Measurements from ENCODE around the gene HOXA3. TPM values are rescaled to one million over a fixed set of nuclear protein-coding genes. Genes with fewer than 3 reads are reported as not detected.
A peak's percentile ranks its signal among the peaks of the same experiment; 100 is the strongest.

Gene HOXA3
- total and polyA plus RNA-seq, 4 donors = 1.9 to 10.7 (median 6.3) TPM

DNA sequence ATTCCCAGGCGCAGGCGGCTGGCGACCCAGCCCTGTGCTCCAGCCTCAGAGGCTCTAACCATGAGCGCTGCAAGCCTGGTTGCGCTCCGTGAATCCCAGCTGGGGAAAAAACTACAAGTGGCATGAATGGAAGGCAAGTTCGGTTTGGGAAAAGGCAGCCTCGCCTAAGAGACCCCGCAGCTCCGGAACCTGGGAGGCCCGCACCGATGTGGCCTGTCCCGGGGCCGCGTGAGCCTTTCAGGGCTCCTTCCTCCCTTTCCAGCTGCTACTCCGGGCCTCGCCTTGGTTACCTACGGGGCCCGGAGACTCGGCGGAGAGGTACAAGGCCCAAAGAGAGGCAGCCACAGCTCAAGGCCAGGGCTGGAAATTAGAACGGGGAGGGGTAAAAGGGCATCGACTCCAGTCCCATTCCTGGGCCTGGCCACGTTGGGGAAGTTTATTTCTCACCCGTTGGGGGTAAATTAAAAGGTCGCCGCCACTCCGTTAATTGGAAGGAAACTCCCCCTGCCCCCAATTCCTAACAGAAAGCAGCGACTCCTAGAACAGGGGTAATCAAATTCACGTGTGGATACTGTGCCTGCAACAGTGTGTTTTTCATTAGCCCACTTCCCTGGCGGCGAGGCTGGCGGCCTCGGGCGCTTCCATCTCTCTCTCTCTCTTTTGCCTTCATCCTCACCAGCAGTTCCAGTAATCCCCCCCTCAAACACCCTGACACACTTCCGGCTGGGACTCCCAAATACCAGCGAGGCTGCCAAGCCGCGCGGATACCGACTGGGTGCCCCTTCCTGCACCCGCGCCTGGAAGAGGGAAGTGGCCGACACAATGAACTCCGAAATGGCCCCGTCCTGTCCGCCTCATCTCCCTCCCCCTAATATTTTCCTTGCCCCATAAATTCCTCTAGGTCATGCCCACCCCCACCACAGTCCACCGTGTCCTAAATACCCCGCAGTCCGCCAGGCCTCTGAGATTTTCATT lies 14.4 kb upstream of the HOXA3 start:
- Histone ChIP-seq H3K9me3 (ENCODE audit: control insufficient read depth in 4 of 4, insufficient read depth in 3 of 4, low read length in 3 of 4) (peaks cover 0 to 5% (median 0%) of the 10 kb centered on the region in 4 donors), H3K36me3 (ENCODE audit: control insufficient read depth in 4 of 4, insufficient read depth in 4 of 4, low read length in 4 of 4) (no peaks in the 10 kb centered on the region), H3K27ac (ENCODE audit: low read depth in 1 of 2, low read length in 1 of 2) (no peak overlapping the region), H3K4me3 (no peak overlapping the region), H3K9ac (ENCODE audit: insufficient read depth in 1 of 2, low read length in 2 of 2) (no peak overlapping the region), H3K4me1 (ENCODE audit: control insufficient read depth in 5 of 5, insufficient read depth in 5 of 5, low read length in 5 of 5) (peaks cover 0 to 21% (median 5%) of the 10 kb centered on the region in 5 donors), H3K27me3 (ENCODE audit: control insufficient read depth in 3 of 3, insufficient read depth in 3 of 3, low read length in 2 of 3) (peaks cover 8 to 98% (median 89%) of the 10 kb centered on the region in 3 donors)
- WGBS, 2 donors = 8 to 22% methylated on average over 50 of the region's 50 CpGs
- ATAC-seq (ENCODE audit: insufficient read depth, low FRiP score) = no peak
- TF ChIP-seq, protein P1, sequence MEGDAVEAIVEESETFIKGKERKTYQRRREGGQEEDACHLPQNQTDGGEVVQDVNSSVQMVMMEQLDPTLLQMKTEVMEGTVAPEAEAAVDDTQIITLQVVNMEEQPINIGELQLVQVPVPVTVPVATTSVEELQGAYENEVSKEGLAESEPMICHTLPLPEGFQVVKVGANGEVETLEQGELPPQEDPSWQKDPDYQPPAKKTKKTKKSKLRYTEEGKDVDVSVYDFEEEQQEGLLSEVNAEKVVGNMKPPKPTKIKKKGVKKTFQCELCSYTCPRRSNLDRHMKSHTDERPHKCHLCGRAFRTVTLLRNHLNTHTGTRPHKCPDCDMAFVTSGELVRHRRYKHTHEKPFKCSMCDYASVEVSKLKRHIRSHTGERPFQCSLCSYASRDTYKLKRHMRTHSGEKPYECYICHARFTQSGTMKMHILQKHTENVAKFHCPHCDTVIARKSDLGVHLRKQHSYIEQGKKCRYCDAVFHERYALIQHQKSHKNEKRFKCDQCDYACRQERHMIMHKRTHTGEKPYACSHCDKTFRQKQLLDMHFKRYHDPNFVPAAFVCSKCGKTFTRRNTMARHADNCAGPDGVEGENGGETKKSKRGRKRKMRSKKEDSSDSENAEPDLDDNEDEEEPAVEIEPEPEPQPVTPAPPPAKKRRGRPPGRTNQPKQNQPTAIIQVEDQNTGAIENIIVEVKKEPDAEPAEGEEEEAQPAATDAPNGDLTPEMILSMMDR (IDR thresholded peaks at IDR 0.05; ENCODE audit: control extremely low read depth, extremely low read depth) = no peak
- peak in 1 of 3 donors; percentile 53 for DNase-seq

DNA sequence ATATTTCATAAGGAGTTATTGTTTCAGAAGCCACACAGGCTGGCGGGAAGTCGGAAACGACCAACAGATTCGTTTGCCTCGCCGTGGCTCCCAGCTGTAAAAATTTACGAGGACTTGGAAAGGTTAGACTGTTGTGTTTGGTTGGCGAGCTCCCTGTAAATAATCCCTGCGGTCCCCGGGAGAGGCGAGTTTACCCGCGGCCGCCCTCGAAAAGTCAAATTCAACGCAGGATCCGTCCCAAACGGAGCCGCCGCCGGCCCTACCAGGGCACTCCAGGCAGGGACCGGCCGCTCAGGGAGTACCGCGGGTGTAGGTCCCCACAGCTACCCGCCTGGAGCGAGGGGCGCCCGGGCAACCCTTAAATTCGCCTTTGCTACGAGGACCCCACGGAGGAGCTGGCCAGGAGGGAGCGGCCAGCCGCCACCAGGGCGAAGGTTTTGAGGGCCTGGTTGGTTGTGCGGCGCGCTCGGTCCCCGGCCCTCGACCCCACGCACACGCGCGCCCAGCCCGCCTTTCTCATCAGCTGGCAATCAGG lies 13.7 kb upstream of the HOXA3 start:
- Histone ChIP-seq H3K9ac (ENCODE audit: insufficient read depth in 1 of 2, low read length in 2 of 2) (no peak overlapping the region), H3K4me1 (ENCODE audit: control insufficient read depth in 5 of 5, insufficient read depth in 5 of 5, low read length in 5 of 5) (peaks cover 0 to 21% (median 5%) of the 10 kb centered on the region in 5 donors)

DNA sequence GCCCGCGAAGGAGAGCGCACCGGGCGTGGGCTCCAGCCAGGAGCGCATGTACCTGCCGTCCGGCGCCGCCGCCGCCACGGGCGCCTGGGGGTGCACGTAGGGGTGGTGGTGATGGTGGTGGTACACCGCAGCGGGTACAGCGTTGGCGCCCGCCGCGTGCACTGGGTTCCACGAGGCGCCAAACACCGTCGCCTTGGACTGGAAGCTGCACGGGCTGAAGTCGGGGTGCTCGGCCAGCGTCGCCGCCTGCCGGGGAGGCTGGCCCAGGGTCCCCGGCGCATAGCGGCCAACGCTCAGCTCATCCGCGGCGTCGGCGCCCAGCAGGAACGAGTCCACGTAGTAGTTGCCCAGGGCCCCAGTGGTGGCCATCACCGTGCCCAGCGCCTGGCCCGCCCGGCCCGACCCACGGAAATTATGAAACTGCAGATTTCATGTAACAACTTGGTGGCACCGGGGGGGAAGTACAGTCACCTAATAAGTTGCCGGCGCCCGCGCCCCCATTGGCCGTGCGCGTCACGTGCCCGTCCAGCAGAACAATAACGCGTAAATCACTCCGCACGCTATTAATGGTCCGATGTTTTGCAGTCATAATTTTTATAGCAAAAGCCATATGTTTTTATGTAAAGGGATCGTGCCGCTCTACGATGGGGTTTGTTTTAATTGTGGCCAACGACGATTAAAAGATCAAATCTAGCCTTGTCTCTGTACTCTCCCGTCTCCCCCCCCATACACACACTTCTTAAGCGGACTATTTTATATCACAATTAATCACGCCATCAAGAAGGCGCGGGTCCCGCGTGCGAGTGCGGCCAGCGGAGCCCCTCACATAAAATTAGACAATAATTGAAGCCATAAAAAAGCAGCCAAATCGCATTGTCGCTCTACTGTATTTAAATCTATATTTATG lies 13.0 kb upstream of the HOXA3 start, which contains the start of gene HOXA9:
TSS of gene HOXA9 (minus strand) at position 449 of the 907 bp plus-strand sequence. CDS start at position 369, 80 bp downstream.
- Histone ChIP-seq H3K4me1 (ENCODE audit: control insufficient read depth in 5 of 5, insufficient read depth in 5 of 5, low read length in 5 of 5) (peaks cover 0 to 21% (median 7%) of the 10 kb centered on the region in 5 donors), H3K27me3 (ENCODE audit: control insufficient read depth in 3 of 3, insufficient read depth in 3 of 3, low read length in 2 of 3) (peaks cover 8 to 93% (median 79%) of the 10 kb centered on the region in 3 donors), H3K9ac (ENCODE audit: insufficient read depth in 1 of 2, low read length in 2 of 2) (no peak within 1 kb of the TSS), H3K9me3 (ENCODE audit: control insufficient read depth in 4 of 4, insufficient read depth in 3 of 4, low read length in 3 of 4) (peaks cover 0 to 1% (median 0%) of the 10 kb centered on the region in 4 donors), H3K4me3 (peak within 1 kb of the TSS; percentile 36), H3K27ac (ENCODE audit: low read depth in 1 of 2, low read length in 1 of 2) (peak within 1 kb of the TSS in 1 of 2 donors; percentile 43), H3K36me3 (ENCODE audit: control insufficient read depth in 4 of 4, insufficient read depth in 4 of 4, low read length in 4 of 4) (no peaks in the 10 kb centered on the region)
- 2 to 6% methylated on average over 75 to 82 of the region's 82 CpGs for WGBS, 2 donors
- TF ChIP-seq, protein P1 (IDR thresholded peaks at IDR 0.05; ENCODE audit: control extremely low read depth, extremely low read depth) = no peak
- ATAC-seq (ENCODE audit: insufficient read depth, low FRiP score) = no peak
- peak; percentile 64 to 73 (median 69) for DNase-seq

More for the DNA sequence above, 13.7 kb upstream of the HOXA3 start:
- H3K27me3 ChIP-seq (ENCODE audit: control insufficient read depth in 3 of 3, insufficient read depth in 3 of 3, low read length in 2 of 3) = peaks cover 8 to 98% (median 86%) of the 10 kb centered on the region in 3 donors
- H3K27ac ChIP-seq (ENCODE audit: low read depth in 1 of 2, low read length in 1 of 2) = no peak overlapping the region
- WGBS, 2 donors = 4 to 9% methylated on average over 46 of the region's 46 CpGs
- peak in 2 of 3 donors; percentile 43 to 61 for DNase-seq
- TF ChIP-seq, protein P1 (IDR thresholded peaks at IDR 0.05; ENCODE audit: control extremely low read depth, extremely low read depth) = no peak
- peak overlapping the region; percentile 1 for H3K4me3 ChIP-seq
- no peak for ATAC-seq (ENCODE audit: insufficient read depth, low FRiP score)
- no peaks in the 10 kb centered on the region for H3K36me3 ChIP-seq (ENCODE audit: control insufficient read depth in 4 of 4, insufficient read depth in 4 of 4, low read length in 4 of 4)
- peaks cover 0 to 1% (median 0%) of the 10 kb centered on the region in 4 donors for H3K9me3 ChIP-seq (ENCODE audit: control insufficient read depth in 4 of 4, insufficient read depth in 3 of 4, low read length in 3 of 4)

Measured in lung (tissue), 12 donors.